GM21423 (cell line): ENCODE data around the gene CPLANE2.
"Not testable (repeated sequence)": the region's sequence is repeated elsewhere in the genome, so short reads cannot be mapped to it uniquely, and the experiment has no call there.

ENCODE experiments used
- ATAC-seq: cut with Tn5 transposase; IDR thresholded peaks from one replicate; pipeline ENCODE4 v1.9.1; 2021; ENCODE audit warnings: mild to moderate bottlenecking, moderate library complexity; ENCODE audit not compliant: unreplicated experiment

Gene CPLANE2

DNA sequence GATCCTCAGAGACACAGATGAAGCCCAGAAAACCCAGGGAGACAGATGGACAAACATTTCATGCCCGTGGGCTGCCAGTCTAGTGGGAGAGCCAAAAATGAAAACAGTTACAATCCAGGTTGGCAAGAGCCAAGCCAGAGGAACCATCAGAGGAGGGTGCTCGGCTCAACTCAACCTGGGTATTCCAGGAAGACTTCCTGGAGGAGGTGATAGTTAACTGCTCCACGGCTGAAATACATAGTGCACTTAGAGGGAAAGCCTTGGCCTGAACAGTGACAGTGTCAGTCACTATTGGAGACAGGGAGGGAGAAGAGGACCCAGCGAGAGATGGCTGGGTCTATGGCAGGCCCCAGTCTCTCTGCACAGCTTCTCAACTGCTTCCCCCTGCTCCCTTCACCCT, 26.4 kb downstream of the CPLANE2 start:
- ATAC-seq = no peak

DNA sequence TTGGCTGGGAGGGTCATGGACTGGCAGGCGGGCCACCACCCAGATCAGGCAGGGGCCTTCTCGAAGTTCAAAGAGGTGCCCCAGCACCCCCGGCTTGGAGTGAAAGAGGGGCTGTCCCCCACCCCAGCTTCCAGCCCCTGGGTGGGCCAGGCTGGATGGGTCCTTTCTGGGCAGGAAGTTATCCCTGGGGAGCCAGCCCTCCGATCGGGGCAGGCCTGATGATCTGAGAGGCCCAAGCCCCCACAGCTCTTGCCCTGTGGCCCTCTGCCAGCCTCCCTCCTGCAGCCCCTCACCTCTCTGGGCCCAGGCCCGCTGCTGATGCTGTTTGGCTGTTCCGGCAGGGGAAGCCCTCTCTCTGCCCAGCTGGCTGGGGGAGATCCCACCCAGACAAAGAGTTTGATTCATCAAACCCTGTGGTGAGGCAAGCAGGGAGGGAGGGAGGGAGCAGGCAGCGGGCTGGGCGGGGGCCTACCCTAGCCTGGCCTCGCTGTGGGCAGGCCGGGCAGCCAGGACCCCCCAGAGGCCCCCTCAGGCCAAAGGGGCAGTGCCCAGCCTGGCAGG, 27.1 kb downstream of the CPLANE2 start:
- no peak for ATAC-seq

DNA sequence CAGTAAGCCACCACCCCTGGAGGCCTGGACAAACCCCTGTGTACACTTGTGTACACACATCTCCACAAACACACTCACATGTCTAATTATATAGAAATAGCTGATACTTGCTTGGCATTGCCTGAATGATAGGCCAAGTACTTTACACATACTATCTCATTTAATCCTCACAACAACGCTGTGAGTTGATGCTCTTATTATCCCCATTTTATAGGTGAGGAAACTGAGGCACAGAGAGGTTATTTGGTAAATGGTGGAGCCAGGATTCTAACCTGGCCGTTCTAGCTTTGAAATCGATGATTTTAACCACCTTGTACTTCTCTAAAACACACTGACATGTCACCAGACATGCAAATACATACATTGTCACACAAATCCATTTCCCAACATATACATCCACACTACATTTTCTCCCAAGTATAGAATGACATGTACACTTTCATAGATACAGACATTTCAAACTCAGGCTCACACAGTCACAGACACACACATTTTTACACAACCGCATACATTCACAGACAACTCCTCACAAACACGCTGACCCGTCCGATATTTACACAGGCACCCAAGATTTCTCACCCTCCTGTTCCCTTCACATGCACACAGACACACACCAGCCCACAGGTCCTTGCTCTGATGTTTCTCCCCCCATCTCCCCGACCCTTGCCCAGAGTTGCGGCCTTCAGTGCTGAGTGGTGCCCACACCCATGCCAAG, 27.7 kb downstream of the CPLANE2 start:
- no peak for ATAC-seq

DNA sequence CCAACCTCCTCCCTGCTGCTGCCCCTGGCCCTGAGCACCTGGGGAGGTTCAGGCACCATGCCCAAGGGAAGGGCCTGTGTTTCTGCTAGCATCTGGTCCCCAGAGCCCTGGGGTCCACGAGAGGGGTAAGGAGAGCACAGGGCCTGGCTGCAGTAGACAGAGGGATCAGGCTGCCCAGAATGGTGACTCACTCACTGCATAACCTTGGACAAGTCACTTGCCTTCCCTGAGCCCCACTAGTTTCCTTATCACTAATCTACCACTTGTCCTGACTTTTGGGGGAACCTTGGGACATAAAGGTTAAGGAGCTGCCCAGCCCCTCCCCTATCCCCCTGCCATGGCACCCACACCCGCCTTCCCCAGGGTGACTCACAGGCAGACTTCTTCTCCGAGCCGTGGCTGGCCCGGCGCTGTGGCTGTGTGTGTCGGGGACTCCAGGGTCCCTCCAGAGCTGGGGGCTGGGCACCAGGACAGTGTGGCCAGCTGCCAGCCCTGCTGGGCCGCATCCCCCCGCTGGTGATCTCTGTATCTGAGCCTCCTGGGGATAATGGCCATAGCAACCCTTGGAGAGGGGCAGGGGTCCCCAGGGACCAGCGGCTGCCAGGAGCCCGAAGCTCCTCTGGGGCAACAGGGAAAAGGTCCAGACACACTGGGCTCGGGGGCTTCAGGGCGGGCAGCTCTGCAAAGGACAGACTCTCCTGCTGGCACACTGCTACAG, 28.6 kb downstream of the CPLANE2 start:
- ATAC-seq = no peak

DNA sequence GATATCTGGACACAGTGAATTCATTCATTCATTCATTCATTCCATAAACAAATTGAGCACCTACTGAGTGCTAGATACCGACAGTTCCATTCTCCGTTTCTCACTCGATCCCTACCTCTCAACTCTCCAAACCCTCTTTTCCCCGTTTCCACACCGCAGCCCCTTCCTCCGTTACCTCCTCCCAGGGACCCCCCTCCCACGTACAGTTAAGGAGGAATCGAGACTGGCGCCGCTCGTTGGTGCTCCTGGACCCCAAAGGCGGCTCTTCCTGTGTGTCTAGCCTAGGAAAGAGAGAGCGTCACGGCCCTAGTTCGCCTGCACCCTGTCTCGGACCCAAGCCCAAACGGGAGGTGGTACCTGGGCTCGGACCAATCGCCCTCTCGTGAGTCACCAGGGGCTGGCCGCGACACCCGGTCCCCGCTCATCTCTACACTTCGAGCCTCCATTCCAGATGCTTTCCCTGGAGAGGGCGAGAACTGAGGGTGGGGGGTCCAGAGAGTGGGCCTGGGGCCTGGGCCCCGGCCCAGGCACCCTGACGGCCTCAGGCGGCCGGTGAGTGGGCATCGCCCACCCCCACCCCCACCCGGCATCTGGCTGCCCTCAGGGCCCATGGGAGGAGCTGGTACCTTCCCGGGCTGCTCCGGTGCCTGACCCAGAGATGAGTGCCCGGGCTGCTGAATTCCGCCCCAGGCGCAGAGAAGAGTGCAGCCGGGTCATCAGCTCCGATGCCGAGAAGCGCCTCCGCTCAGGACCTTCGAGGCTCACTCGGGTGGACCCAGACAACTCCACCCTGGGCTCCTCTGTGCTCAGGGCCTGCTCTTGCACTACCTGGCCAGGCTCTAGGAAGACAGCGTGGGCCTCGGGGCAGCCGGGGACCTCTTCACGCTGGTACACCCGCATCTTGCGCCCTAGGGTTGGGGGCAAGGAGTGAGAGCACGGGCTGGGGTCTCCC, 29.4 kb downstream of the CPLANE2 start:
- ATAC-seq = no peak

DNA sequence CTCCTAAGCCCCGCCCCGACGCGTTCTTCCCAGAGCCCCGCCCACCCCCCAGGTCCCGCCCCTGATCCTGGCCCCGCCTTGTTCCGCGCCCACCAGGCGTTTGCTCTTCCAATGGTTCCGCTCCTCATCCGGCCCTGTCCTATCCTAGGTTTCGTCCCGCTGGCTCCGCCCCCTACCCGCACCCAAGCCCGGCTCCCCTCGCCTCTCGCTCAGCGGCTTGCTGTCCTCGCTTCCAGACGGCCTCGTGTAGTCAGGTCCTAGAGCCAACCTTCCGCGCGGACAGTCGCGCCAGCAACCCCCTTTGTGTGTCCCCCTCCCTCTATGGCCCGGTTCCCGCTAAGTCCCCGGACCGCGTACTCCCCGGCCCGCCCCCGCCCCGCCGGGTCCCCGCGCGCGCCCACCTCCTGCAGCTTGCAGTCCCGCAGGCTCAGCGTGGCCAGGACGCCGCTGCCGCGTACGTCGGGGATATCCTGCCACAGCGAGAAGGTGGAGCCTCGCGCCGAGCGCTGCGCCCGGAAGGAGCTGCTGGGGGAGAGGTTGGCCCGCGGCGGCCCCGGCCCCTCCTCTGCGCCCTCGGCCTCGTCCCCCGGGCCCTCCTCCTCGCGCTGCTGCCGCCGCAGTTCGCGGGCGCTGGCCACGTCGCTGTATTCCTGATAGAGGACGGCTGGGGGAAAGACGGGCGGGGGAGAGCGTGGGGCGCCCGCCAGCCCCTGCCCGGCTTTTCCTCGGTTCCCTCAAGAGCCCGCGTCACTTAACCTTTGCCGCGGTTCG, 30.3 kb downstream of the CPLANE2 start:
- peak; percentile 72 for ATAC-seq

DNA sequence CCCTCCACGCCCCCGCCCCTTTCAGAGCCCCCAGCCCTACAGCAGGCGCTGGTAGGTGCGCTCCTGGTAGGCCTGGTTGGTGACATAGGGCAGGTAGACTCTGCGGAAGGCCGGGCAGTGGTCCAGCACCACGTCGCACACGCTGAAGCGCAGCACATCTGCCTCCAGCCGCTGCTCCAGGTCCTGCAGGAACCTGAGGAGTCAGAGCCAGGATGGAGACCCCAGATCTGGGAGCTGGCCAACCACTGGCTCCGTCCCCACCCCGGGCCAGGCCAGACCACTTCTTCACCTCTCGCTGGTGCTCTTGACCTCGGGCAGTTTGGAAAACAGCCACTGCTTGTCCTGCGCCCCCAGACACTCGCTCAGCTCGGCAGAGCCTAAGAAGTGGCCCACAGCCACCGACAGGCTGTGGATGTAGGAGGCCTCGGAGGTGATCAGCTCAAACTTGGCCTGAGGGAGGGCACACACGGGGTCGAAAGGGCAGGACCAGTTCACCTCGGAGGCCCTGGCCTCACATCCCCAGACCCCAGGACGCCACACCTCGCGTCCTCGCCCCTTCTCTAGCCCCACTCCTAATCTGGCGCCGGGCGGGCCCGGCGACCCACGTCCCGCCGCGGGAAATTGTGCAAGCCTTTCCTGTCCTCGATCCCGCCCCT, 31.0 kb downstream of the CPLANE2 start:
- ATAC-seq = peak; percentile 3

DNA sequence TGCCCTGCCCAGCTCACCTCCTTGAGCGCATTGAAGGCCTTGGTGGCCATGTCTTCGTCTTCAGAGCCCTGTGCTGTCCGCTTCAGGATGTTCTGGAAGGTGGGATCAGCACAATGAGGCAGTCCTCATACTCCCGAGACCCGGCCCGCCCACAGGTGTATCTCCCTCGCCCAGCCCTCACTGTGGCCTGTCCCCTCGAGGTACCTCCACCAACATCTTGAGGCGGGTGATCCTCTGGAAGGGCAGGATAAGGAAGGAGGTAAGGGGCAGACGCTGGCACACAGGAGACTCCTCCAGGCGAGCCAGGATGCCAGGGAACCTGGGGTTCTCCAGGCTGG, 31.7 kb downstream of the CPLANE2 start:
- no peak for ATAC-seq

DNA sequence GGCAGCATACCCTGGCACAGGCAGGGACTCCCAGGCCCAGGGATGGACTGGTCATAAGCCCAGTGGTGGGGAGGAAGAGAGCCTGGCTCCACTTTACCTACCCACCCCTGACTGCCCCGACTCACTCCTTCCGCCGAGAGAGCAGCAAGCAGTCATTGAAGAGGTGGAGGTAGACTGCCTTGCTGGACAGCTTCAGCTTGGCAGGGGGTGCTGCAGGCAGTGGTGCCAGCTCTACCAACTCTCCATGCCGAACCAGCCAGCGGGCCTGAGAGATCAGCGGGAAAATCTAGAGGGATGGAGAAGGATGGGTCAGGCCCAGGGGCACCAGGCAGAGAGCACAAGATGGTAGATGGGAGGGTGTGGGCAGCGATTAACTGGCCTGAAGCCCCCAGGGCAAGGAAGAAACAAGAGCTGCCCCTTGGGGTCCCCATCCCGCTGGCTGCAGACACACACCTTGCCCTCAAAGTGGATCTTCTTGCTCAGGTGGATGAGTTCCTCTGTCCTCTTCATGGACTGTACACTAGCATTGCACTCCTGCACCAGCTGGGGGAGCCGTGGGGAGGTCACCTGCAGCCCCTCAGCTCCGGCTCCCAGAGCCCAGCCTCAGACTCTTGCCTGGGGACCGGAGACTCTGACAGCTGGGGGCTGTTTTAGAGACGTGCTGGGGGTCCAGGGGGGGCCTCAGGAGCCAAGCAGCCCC, 32.2 kb downstream of the CPLANE2 start:
- no peak for ATAC-seq

DNA sequence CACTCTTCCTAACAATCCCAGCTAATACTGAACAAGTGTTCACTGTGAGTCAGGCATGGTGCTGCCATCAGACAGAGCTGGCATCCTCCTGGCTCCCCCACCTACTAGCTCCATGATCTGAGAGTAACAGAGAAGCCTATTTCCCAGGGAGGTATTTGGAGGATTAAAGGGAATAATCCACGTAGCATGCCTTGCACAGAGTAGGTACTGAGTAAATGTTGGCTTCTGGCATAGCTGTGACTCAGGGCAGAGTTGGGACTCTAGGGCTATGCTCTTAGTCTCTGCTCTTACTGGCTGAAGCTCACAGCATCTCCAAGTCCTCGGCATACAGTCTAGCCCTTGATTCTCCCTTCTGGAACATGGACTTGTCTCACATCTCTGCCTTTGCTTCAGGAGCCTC, 32.8 kb downstream of the CPLANE2 start:
- ATAC-seq = no peak

DNA sequence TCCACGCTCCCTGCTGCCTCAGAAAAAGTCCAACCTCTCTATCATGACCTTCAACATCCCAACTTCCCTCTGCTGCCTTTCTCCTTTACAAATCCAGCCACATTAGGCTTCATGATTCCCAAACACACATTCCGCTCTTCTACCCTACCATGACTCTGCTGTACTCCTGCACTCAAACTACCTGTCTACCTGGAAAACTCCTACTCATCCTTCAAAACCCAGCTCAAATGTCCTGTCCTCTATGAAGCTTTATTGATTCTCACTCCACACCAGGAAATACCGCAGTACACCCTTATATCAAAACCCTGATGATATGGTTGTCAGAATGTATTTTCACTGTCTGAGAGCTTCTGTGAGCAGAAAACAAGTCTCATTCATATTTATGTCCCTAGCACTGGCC, 33.4 kb downstream of the CPLANE2 start:
- ATAC-seq = no peak

DNA sequence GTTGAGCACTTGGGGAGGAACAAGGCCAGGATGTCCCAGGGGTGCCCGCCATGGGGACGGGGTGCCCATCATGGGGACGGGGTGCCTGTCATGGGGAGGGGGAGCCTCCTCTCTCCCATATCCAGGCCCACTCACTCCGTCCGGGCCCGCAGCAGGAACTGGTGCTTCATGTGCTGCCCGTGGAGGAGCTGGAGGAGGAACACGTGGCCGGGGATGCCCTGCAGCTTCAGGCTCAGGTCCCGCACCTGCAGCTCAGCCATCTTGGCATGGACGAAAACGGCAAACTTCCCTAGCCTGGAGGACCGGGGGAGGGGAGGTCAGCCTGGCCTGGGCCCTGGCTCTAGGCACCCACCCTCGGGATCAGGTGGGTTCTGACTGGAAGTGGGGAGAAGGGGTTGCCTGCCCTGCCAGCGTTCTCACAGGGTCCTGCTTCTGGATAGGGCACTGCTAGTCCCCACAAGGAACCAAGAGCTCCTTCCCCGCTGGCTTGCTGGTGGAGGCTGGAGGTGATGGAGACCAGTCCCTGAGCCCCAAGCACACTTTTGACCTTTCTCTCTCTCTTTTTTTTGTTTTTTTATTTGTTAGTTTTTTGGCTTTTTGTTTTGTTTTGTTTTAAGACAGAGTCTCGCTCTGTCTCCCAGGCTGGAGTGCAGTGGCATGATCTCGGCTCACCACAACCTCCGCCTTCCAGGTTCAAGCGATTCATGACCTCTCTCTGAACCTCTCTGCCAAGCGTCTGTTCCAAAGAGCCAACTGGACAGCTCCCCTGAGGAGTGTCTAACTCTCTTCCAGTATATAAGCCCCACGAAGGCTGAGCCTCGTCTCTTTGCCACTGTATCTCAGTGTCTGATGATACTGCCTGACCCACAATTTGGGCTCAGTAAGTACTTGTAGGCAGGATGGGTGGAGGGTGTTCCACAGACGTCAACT, 34.4 kb downstream of the CPLANE2 start:
- ATAC-seq = no peak

DNA sequence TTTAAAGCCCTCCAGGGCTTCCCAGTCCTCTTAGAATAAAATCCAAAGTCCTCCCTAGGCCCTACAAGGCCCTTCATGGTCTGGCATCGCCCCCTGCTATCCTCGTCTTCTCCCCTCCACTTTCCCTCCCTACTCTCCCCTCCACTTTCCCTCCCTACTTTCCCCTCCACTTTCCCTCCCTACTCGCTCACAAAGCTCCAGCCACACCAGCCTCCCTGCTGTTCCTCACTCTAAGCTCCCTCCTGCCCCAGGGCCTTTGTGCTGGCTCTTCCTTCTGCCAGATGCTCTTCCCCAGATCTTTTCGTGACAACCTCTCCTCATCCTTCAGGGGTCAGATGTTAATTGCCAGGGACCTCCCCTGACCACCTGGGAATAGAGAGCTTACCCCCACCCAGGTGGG, 37.3 kb downstream of the CPLANE2 start:
- no peak for ATAC-seq

DNA sequence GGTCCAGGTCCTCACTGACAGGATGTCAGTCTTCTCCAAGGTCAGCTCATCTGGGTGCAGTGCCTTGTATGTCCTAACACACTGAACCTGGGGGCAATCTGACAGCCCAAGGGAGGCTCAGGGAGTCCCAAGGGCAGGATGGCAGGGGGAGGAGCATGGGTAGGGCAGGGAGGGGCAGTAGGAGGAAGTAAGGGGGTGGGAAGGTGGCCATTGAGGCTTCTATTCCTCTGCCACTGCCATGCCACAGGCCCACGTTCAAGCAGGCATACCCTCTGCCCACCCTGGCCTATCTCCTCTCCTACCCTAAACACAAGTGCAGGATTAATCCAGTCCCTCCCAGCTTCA, 37.9 kb downstream of the CPLANE2 start:
- ATAC-seq = no peak

DNA sequence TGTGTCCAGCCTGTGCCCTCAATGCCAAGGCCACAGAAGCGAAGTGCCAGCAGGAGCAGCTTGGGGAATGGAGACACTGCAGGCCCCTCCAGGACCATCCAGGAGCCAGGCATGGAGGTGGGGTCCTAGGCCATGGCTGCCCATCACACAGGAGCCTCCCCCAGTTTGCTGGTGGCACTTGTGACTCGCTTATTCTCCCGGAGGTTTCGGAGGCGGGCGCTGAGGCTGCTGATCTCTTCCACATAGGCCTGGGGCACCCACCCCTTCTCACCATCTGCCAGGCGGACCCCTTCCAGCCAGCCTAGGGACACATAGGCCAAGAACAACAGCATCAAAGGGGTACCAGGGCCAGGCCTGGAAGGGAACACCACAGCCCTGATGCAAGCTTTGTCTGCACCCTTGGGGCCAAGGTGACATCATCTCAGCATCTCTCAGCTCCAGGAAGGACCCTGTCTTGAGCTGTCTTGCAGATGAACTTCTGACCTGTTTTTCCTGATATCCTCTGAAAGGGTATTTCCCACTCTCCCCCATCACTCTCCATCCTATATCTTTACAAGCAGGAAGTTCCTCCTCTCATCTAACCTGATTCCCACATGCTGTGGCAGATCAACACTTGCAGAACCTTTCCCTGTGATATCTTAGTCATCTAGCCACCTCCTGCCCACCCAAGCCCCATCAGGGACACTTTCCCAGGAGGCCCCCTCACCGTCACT, 38.4 kb downstream of the CPLANE2 start:
- no peak for ATAC-seq

DNA sequence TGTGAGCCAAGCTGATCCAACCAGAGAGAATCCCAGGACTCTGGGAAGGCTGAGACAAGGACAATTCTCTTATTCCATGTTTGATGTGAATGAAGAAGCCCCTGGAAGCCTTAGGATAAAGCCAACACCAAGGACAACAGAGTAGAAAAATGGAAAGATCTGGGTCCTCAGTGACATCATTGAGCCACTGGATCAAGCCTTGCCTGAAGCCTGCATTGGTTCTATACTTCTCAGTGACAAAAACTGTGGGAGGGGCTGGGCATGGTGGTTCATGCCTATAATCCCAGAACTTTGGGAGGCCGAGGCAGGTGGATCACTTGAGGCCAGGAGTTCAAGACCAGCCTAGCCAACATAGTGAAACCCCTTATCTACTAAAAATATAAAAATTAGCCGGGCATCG, 40.1 kb downstream of the CPLANE2 start:
- no peak for ATAC-seq

DNA sequence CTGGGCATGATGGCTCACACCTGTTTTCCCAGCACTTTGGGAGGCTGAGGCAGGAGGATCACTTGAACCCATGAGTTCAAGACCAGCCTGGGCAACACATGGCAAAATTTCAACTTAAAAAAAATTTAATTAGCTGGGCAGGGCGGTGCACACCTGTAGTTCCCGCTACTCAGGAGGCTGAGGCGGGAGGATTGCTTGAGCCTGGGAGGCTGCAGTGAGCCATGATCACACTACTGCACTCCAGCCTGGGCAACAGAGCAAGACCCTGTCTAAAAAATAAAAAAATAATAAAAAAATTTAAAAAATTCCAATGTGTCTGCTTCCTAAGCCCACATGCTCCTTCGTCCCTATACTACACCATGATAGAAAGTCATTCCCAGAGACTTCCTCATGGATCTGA, 40.8 kb downstream of the CPLANE2 start:
- not testable (repeated sequence) for ATAC-seq

DNA sequence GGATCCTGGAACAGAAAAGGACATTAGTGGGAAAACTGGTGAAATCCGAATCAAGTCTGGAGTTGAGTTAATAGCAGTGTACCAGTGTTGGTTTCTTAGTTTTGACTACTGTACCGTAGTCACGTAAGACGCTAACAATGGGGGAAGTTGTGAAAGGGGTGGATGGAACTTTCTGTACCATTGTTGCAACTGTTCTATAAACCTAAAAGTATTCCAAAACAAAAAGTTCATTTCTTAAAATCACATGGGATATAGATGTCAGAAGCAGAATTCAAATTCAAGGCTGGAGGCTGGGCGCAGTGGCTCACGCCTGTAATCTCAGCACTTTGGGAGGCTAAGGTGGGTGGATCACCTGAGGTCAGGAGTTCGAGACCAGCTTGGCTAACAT, 41.5 kb downstream of the CPLANE2 start:
- no peak for ATAC-seq
